NCI-H774 (cell line): ENCODE results near the gene PCDH15.
"Not testable (repeated sequence)": the region's sequence is repeated elsewhere in the genome, so short reads cannot be mapped to it uniquely, and the experiment has no call there.

Experiments
- DNase-seq: peaks from one replicate; lab custom pipeline; 2025; lab: John Stamatoyannopoulos, UW

Gene PCDH15

DNA sequence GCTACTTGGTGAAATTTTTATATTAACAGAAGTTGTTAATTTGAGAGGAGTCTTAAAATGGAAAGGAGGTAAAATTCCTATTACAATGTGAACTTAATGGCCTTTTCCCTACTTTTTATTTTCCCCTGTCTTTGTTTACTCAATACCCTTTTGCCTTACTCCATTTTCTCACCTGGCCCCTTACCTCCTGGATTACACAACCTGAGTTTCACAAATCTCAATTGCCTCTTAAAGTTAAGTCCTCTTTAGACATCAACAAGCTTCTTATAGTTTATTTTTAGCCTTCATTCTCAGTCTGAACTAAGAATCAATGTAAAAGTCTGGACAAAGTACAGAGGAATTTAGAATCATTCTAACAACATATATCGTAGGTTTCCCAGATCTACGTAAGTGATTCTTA lies 247.0 kb downstream of the PCDH15 start:
- DNase-seq = no peak

DNA sequence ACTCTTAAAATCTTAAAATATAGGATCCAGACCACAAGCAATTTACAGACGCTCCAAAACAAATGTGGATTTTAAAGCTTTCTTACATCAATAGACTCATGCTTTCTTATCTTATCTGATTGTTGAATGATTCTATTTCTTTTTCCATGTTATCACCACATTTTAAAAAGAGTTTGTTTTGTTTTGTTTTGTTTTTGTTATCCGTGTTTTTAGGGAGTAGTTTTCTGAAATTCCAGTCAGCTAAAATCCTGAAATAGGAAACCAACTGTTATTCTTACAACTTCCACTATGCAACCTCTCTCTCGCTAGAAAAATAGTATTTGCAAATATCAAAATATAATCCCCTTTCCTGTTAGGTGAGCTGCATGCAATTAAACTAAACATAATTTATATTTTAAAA lies 251.0 kb downstream of the PCDH15 start:
- no peak for DNase-seq

DNA sequence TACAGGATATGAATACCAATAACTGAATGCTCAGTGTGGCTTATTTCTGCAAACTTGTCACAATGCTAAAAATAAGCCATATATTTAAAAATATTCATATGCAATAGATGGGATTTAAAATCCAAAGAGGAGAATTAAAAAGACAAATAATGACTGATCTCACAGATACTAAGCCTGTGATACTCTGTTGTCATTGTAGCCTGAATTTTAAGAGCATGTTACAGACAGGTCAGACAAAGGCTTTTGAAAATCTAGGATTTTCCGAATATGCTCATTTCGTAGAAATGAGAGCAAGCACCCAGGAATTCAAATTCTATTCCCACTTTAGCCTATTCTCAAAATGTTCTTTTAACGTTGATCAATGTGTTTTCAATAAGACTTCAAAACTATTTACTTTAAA lies 269.7 kb downstream of the PCDH15 start:
- no peak for DNase-seq

DNA sequence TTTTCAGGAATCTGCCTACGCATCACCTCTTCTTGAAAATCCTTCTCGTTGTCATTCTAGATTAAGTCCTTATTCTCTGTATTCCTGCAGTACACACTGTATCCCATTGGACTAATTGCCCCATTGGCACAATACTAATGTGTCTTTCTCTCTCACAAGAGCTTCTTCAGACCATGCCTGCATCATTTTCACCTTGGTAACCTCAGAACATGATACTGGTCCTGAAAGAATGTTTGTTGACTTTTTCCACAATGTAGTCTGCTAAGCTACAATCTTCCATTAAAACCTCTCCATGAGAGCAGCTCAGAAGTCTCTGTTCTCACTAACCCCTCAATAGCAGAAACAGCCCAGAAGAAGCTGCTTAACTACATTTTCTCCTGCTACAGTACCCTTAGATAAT lies 270.7 kb downstream of the PCDH15 start:
- DNase-seq = no peak

DNA sequence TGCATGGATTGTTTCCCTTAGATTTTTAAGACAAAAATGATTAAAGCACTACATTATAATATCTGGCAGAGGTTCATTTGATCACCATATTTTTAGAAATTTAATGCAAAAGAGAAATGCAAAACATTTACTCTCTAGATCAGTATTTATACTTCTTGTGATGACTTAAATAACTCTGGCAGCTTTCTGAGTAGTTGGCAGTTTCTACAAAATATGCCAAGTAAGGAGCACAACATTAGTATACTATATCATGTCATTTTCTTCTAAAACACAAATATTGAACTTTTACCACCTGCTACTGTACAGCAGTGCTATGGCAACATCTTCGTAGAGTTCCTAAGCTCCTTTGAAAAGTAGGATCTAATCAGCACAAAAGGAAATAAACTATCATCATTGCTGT lies 275.2 kb downstream of the PCDH15 start:
- no peak for DNase-seq

DNA sequence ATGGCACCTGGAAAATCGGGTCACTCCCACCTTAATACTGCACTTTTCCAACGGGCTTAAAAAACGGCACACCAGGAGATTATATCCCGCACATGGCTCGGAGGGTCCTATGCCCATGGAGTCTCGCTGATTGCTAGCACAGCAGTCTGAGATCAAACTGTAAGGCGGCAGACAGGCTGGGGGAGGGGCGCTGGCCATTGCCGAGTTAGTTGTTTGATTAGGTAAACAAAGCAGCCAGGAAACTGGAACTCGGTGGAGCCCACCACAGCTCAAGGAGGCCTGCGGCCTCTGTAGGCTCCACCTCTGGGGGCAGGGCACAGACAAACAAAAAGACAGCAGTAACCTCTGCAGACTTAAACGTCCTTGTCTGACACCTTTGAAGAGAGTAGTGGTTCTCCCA lies 285.8 kb downstream of the PCDH15 start:
- DNase-seq = not testable (repeated sequence)

DNA sequence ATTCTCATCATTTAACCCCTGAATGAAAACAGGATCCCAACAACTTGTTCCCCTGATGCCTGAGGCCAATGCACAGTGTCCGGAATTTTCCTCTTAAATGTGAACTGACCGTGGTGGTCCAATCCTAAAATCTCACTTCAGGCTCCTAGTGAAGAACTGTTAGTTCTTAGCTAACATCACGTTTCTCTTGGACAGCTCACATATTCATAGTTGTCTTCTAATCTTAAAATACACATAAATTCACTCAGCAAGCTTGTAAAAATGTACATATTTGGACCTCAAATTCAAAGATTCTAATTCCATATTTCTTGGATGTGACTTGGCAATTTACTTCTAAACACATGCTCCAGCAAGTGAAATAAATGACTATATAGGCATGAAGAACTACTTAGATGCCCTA lies 297.2 kb downstream of the PCDH15 start:
- no peak for DNase-seq

DNA sequence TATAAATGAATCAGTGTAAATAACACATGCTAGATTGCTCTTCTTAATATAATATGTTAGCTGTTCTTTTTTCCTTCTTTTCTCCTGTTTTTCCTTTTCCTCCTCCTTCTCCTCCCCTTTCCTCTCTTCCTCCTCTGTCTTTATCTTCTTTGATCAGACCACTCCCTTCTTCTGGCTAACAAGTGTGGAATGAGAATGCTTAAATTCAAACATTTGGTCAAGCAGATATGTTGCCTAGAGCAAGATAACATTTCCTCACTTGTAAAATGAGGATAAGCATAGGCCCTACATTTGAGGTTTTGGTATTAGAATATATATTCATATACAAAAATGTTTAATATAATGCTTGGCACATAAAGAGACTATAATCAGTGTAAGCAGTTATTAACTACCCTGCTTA lies 299.1 kb downstream of the PCDH15 start:
- DNase-seq = no peak

DNA sequence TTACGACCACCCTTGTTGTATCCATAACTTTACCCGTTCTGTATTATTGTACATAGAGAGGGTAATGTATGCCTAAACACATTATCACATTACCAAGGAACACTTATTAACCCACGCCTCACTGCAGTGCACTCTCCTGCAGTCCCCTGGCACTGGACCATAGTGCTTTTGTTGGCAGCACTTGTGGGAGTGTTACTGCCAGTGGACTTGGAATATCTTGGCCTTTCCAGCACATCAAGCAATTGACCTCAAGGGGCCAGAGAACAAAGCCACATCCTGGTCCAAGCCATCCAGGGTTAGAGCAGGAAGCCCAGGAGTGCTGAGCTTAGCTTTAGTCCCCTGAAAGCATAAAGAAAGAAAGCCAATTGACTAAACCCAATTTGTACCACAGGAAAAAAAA lies 304.2 kb downstream of the PCDH15 start:
- no peak for DNase-seq

DNA sequence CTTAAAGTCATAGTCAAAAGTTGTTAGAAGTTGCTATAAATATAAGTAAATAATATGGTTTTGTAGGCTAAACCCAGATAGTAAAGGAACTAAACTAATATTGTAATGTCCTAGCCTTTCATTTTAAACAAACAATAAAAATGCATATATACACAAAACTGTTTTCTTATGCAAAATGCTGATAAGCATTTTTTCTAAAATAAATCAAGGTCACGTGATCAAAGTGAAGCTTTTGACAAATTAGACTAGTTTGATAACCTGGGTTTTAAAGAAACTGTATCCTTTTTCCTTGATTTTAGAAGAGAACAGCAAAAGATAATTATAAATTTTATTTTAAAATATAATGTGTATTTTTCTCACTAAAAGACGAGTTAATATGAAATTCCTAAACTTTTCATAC lies 313.3 kb downstream of the PCDH15 start:
- DNase-seq = no peak

DNA sequence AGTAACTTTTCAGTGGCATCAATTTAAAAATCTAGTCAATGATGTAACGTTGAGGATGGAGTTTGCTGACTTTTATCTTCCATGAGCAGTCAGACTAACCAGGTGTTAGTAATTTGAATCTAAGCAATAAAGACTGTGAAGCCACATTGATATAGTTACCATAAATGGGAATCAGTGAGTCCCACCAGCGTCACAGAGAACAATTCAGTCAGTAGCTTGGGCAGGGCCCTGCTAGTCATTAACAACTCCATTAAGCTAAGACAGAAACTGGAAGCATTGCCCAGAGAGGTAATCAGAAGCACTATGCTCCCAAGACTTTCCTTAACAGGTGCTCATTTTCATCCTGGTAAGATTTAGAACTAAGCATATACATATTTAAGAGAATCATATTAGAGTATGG lies 315.1 kb downstream of the PCDH15 start:
- DNase-seq = no peak

DNA sequence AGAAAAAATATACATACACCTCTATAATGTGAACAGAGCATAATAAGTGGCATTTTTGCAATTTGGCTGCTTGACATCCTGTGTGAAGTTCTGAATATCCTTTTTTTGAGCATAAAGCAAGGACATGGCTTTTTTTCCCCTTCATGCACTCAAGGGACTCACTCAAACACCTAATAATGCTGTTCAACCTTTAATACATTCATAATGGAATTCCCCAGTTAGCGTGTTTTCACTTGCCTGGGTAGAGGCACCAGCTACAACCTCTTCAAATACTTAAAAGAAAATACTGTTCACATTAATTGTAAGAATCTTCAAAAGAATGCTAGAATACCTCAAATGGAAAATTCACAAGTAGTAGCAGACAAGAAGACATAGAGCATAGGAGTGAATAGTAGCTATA lies 316.8 kb downstream of the PCDH15 start:
- DNase-seq = no peak

DNA sequence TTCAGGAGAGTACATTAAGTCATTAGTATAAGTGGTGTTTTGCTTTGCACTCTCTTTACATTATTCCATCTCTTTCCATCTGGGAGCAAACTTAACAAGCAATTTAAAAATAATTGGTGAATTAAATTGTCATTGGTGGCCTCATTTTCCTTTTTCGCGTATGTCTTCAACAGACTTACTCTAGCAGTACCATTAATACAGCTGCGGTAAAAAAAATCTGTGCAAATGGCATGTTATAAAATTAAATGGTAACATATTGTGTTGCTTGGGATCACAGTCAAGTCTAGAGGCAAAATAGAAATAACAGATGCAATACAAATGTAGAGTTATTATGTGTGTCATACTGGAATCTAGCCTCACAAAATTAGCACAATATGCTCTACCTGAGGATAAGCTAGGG lies 322.4 kb downstream of the PCDH15 start:
- no peak for DNase-seq

DNA sequence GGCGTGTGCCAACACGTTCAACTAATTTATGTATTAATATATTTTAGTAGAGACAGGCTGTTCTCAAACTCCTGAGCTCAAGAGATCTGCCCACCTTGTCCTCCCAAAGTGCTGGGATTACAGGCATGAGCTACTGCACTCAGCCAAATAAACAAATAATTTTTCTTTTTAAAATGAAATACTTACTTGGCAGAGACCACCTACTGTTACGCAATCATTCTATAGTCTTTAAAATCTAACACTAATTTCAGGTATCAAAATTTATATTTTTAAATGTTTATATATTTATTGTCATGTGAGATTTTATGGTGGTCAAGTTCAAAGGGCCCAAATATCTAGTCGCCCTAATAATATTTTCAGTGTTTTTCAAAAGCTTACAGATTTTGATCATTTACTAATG lies 323.3 kb downstream of the PCDH15 start:
- no peak for DNase-seq

DNA sequence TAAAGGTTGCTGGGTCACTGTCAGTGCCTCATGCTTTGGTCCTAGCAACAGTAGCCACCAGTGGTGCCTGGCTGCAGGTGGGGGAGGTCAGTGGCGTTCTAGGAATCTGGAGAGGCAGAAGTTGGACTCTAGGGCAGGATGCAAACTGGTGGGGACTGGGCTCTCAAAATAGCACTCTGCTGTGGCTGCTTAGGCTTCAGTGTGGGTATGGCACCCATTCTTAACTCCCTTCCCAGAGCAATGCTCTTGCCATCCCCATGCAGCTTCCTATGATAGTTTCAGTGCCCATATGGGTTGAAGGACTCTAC lies 330.8 kb downstream of the PCDH15 start:
- DNase-seq = no peak

DNA sequence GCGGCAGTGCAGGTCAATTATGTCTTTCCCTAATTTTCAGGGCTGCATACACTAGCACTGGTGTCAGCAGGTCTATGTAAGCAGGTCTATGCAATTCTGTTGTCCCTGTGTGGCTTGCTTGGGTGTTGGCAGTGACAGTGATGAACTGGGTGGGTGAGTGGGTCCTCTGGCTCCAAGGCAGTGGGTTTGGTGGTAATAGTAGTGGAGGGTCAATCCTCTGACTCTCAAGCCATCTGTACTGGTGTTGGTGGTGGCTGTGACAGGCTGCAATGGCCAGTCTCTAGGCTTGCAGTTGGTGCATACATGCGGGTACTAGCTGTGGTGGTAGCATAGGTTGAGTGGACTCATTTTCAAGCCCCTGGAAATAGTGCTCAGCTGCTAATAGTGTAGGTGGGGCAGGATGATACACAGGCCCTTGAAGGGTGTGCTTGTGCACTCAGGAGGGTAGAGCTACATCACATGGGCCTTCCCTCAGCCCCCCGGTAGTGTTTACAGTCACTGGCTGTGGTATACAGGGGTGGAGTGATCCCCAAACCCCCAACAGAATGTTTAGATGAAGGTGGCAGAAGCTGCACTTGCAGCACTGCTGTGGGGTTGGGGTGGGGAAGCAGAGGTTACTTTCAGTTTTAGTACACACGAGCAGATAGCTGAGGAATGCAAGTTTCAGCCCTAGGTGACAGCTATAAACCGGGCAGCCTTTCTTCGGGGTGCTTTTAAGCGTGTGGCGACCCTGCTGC lies 331.3 kb downstream of the PCDH15 start:
- no peak for DNase-seq

DNA sequence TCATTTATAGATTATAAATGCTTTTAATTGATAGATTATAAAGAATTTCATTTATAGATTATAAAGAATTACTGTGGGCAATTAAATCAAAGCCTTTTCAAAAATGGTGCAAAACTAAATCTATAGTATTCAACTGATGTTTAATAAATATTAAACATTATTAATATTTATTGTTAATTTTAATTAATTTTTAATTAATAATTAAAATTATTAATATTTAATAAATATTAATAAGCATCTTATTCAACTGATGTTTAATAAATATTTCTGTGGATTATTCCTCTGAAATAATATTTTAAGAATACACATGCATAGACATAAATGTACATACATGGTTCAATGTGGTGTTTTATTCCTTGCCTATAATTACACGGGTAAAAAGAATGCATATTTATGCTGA lies 346.8 kb downstream of the PCDH15 start:
- DNase-seq = no peak

DNA sequence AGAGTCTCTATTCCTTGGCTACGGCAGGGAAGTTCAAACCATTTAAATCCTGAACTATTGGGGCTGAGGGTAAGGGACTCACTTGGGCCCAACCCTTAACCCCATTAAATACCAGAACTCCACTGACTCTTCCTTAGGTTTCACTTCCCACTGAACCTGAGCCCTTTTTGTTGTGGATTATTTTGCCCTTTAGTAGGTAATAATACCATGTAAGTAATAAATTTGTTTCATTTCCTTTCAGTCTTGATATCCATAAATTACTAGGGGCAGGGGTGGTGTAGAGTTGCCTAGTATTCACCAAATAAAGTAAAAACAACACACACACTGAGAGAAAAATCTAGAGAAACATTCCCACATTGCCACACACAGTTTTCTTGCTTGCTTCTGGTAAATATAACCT lies 352.0 kb downstream of the PCDH15 start:
- no peak for DNase-seq

DNA sequence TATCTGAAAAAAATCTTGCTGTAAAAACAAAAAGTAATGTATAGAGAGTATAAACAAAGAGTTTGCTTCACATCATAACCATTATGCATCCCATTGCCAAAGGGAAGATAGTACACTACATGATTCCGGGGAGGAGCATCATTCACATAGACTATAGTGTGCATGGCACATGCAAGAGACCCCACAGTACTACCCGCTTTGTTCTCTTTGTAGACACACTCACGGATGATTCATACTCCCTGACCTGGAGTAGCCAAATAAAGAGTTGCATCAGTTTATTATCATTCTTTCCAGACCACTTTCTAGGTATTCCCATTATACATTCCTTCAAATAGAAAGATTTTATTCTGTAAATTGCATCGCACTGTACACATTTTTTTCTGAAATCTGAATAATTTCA lies 356.9 kb downstream of the PCDH15 start:
- no peak for DNase-seq

DNA sequence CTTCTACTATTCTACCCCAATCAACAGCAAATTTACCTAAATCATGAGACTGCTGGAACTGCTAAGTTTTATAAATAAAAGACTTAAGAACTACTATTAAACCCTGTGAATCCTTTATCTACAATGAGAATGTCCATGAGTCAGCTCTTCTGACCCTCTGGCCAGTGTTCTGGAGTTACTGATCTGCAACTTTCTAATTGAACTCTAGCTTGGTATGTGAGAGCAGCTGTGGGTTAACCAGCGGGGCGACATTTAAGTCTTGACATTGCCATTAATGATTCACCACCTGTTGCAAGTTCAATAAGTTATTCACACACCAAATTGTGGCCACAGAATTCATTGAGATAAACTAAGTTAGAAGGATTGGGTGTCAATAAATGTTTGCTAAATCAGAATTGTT lies 359.8 kb downstream of the PCDH15 start:
- no peak for DNase-seq

DNA sequence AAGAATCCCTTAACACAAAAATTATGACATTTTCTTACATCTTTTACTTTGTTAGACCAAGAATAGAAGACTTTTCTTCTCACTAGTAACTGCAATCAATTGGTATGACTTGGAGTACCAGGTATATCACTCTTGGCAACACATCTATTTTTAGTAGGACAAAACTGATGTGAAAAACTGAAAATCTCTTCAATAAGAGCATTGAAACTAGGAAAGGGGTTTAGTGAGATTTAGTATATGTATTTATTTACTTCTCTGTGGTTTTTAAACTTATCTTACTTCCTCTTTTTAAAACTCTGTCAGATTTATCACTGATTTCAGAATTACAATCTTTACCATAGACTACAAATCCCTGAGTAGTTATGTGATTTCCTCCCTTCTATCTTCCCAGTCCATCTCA lies 366.2 kb downstream of the PCDH15 start:
- DNase-seq = no peak

DNA sequence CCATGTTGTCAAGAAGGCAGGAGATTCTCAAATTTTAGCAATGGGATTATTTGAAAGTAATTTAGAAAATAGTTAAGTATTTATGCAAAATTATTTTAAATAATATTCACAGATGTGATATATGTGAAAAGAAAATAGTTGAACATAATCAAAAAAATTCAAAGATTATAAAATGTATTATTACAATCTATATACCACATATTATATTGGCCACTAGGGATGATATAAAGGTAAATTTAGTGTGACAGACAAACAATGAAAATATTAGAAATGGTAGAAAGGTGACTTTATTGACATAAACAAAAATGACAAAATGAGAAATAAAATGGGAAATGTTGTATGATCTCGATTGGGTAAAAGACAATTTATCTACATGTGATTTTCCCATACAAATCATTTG lies 385.5 kb downstream of the PCDH15 start:
- DNase-seq = no peak

DNA sequence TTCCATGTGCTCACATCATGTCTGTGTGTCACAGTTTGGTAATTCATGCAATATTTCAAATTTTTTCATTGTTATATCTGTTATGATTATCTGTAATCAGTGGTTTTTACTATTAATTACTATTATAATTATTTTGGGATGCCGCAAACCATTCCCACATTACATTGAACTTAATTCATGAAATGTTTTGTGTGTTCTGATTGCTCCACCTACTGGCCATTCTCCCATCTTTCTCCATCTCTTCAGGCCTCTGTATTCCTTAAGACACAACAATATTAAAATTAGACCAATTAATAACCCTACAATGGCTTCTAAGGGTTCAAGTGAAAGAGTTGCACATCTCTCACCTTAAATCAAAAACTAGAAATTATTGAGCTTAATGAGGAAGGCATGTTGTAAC lies 398.5 kb downstream of the PCDH15 start:
- DNase-seq = no peak

DNA sequence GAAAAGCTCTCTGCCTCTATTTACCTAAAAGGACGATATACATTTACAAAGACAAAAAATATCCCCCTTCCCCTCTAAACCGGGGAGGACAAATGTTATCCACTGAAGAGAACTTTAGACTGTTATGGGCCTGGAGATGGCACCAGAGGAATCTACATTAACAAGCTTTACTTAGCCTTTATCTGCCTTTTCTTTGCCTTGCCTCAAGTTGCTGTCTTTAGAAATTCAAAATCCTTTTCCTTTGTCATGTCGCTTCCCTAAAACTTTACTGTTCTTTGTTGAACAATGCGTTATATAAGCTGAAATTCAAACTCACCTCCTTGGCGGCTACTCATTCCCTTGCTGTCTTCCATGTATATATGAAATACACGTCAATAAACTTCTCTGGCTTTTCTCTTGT lies 405.0 kb downstream of the PCDH15 start:
- DNase-seq = no peak

DNA sequence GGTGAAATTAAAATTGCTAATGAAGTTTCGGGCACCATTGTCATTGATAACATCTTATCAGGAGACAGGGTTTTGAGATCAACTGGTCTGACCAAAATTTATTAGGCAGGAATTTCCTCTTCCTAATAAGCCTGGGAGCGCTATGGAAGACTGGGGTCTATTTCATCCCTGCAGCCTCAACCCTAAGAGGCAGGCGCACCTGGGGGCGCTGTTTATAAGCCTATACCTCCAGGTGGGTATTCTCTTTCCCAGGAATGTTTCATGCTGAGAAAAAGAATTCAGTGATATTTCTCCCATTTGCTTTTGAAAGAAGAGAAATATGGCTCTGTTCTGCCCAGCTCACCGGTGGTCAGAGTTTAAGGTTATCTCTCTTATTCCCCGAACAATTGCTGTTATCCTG lies 406.4 kb downstream of the PCDH15 start:
- not testable (repeated sequence) for DNase-seq
